ENCODE data around the gene ATP6V1B1.

ATP6V1B1 gene

DNA sequence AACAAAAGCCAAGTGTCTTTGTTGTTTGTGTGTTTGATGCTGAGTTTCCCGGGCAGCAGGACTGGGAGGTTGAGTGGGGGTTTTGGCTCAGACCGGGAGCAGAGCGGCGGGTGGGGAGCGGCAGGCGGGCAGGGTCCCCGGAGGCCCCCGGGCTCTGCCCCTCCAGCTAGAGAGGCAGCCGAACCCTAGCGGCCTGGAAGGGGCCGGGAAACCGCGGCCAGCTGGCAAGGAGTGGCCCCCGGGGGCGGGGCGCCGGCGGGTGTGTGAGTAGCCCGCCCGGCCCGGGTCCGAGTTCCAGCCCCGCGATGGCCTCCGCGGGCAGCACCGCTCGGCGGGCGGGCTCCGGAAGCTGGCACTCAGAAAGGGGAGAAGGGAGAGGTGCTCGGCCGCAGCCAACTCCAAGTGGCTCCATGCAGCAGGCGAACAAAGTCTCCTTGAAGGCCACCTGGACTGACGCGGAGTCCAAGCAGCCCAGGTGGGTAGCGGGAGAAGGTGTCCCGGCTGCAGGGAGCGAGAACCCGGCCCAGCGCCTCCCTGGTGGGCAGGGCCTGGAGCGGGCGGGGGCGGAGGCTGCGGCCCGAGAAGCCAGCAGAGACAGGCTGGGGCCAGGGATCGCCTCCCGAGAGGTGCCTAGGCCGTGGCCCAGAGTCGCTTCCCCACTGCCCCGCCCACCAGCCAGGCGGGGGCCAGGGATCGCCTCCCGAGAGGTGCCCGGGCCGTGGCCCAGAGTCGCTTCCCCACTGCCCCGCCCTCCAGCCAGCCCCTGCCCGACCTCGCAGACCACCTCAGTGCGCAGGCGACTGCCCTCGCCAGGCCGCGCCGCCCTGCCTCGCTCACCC is 42.9 kb downstream of the ATP6V1B1 start, which contains the start of gene ANKRD53:
Gene ANKRD53, plus strand, starts transcription at position 290 of the 839 bp plus-strand sequence. Its CDS starts 16 bp downstream, at position 306.
- peak; percentile 33 for DNase-seq

DNA sequence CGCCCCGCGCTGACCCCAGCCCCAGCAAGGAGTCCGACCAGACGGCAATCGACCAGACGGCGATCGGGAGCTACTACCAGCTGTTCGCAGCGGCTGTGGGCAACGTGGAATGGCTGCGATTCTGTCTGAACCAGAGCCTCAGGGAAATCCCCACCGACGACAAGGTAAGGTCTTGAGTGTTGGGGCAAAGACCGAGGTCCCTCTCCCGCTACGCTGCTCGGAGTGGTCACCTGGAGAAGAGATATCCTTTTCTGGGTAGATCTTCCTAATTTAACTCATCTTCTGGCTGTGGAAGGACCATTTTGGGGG is 43.4 kb downstream of the ATP6V1B1 start:
- DNase-seq, result no peak

DNA sequence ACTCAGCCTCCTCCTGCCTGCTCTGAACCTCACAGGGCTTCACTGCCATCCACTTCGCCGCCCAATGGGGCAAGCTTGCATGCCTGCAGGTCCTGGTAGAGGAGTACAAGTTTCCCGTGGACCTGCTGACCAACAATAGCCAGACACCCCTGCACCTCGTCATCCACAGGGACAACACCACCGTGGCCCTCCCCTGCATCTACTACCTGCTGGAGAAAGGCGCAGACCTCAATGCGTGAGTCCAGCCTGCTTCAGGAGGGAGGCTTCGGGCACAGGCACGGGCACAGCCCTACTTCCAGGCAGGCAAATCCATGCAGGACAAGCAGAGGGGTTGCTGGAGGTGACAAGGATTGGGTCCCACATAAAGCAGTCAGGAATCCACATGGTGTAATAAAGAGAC is 43.9 kb downstream of the ATP6V1B1 start:
- no peak for DNase-seq

DNA sequence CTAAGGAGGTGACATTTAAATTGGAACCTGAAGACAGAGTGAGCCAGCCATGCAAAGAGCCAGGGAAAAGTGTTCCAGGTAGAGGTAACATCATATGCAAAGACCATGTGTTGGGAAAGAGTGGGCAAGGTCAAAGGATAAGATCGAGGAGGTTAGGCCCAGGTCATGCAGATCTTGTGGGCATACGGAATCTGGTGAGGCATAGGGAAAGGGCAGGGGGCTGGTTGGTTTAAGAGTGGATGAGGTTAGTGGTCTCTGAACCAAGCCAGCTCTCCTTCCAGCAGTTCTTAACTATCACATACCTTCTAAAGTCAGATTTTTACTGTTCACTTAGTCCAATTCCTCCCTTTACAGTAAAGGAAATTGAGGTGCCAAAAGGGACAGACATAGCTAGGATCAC is 45.7 kb downstream of the ATP6V1B1 start:
- DNase-seq, result no peak

DNA sequence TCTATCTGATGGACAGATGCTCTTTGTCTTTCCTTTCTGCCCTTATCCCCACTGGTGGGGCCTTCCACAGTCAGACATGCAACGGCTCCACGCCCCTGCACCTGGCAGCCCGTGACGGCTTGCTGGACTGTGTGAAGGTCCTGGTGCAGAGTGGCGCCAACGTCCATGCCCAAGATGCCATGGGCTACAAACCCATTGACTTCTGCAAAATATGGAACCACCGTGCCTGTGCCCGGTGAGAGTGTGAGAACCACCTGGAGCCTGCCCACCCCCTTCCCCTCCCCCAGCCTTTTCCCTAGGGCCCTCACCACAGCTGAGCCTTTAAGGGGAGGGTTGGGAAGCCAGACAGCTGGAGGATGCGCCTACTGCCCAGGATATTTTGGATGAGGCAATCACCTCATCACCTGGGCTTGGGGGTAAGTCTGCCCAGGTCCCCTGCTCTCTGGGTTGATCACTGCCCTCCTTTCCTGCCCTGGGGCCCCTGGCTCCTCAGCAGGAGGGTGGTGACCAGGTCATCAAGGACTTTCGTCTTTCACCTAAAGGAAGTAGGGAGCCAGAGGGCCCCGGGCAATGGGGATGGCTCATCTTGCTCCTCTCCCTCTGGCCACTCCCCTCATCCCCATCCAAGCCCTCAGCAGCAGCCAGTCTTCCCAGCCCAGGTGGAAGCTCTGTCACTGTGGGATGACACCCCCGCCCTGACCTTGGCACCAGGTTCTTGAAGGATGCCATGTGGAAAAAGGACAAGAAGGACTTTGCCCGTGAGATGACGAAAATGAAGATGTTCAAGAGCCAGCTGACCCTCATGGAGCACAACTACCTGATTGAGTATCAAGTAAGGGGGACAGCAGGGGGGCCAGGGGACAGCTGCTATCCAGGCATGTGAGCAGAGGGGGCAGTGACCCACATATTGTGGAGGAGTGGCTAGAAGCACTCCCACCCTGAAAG is 46.4 kb downstream of the ATP6V1B1 start:
- DNase-seq, result peak; percentile 5

DNA sequence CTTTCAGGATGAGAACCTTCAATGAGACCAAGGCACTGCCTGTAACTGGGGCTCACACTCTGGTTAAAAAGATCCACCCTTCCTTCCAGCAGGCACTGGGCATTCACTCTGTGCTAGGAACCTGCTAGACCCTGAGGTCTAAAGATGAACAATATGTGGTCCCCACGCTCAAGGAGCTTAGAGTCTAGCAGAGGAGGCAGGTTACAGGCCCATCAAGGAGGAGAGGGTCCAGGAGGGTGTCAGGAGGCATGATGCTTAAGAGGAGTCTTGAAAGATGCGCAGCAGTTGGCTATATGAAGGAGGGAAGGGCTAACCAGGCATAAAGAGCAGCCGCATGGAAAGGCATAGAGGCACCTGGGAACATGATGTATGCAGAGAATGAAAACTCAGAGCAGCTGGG is 47.3 kb downstream of the ATP6V1B1 start:
- peak; percentile 4 for DNase-seq

DNA sequence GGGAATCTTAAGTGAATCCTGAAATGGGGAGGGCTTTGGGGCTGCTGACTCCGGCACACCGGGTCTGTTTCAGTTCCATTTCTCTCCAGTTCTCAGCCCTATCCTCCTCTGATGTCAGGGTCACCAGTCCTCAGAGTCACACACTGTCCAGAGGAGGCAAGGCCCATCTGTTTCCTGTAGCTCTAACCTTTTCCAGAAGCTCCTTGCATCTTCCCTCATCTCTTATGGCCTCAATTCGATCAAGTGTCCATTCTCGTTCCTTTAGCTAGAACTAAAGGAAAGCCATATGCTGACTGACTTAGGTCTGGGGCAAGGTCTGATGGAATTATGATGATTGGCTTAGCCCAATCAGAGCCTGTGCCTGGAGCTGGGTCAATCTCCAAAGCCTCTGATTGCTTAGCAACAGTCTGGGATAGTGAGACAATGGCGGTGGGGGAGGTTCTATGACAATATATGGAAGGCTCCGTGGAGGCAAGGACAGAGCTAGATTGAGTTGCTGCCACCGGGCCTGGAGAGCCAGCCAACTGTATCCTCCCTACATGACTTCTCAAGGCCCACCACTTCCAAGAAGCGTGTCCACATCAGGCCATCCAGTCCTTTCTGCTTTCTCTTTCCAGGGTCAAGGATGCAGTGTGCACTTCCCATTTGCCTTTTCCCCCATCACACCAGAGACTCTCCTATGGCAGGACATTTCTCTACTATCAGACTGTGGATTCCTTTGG is 48.0 kb downstream of the ATP6V1B1 start:
- peak; percentile 3 for DNase-seq

DNA sequence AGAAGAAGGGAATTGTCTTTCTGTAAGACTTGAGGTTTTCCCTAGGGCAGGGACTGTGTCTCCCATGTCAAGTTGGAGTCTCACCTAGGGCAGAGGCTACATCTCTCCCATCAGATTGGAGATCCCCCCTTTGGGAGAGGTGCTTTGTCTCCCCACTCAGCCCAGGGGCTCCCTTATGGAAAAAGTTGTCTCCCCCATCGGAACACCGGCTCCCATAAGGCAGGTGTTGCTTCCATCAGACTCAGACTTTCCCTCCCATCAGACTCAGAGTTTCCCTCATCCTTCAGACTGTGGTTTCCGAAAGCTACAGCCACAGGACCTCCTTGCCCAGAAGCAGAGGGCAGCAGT is 48.5 kb downstream of the ATP6V1B1 start:
- no peak for DNase-seq

DNA sequence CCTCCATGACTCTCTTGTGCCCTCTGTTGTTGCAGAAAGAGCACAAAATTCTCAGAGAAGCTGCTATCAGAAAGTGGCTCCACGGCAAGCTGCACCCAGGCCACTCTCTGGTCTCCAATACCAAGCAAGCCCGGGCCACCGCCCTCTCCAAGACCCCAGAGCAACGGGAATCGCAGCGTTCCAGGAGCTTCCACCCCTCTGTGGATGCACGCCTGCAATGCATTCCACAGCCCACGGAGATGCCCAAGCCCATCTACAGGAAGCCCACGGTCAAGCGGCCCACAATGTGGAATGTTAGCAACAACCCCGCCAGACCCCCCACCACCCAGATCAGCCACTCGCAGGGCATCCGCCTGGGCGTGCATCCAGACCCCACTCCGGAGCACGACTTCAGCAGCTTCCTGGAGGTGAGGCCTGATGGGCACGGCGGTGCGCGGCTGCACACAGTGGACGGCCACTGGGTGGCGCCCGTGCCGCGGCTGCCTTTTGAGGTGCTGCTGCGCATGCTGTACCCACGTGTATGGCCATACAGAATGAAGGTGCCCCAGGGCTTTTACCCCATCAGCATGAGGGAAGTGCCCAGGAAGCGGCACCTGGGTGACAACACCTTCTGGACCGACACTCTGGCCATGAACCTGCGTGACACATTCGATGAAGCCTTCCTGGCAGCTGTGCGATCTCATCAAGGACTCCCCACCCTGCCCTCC is 49.0 kb downstream of the ATP6V1B1 start:
- peak; percentile 84 for DNase-seq

DNA sequence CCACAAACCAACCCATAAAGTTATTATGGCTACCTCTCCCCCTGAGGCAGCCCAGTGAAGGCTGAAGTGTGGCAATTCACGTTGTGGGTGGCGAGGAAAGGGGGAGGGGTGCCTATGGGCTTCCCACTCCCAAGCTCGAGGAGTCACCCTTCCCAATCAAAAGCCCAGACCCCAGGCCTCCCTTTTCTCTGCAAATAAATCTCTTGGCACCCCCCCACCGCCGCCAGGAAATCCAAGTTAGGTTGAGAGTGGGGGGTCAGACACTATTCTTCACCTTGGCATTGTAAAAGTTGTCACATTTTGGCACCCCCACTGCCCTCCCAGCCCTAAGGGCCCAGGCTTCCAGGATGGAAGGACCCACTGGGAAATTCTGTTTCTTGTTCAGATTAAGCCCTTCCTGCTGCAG is 49.6 kb downstream of the ATP6V1B1 start:
- no peak for DNase-seq

DNA sequence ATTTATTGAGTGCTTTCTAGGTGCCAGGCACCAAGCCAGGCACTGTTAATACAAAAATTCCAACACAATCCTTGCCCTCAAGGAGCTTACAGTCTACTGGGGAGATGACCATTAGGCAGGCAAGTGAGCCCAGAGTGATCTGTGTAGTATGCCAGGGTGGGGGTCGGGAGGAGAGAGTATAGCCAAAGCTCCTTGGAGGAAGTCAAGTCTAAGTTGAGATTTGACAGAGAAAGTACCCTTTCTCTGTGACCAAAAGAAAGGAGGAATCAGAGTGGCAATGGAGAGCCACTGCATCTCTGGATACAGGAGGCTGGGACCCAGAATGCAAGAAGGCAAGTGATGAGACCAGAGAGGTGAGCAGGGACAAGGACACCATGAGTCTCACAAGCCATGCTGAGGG is 50.3 kb downstream of the ATP6V1B1 start:
- no peak for DNase-seq

DNA sequence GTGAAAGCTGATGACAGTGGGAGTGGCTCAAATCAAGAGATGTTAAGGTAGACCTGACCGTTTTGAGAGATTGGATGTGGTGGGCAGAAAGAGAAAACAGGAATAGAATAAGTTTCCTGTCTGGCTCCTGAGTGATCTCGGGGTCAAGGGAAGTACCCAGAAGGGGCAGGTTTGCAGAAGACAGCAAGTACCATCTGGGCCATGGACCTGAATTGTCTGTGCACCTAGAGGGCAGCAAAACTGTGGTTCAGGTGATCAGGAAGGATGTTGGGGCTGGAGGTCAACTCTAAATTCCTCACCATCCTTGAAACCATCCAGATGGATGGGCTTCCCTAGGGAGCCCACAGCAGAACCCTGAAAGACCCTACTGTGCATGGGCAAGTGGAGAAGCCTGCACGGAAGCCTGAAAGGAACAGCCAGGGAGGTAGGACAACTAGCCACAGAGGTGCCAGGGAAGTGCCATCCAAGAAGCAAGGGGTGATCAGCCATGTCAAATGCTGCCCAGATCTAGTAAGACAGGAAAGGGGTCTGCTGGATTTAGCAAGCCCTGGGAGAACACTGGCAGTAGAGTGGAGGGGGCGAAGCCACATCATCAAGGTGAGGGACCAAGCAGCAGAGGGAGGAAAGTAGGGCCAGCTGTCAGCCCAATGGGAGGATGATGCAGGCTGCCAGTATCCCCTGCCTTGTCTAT is 50.9 kb downstream of the ATP6V1B1 start:
- DNase-seq, result no peak

DNA sequence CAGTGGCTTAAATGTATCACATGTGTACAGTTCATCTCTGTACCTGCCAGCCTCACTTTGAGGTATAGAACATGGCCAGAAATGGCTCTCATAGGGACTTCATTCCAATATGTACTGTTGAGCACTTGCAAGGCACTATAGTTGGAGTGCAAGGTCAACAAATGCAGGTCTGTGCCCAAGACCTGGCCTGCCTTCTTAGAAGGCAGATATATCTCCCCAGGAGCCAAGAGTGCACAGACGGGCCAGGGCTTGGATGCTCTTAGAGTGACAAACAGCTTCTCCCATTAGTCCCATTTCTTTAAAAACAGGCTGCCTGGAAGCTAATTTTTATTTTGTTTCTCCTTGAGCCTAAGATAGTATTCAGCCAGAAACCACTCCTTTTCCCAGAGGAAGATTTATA is 51.7 kb downstream of the ATP6V1B1 start:
- DNase-seq, result no peak

DNA sequence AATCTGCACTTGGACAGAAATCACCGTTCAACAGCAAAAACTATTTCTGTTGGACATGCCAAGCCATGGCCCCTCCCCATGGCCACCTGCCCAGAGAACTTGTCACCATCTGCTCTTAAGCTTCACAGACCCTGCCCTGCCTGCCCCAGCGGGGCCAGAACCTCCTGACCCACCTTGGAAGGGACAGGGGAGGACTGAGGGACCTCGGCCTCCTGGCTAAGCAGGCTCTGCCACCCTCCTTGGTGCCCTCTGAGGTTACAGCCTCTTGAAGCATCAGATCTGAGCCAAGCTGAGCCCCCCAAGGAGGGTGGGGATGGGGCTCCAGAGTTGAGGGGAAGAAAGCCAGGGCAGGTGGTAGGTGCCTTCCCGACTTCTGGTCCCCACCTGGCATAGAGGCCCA is 52.5 kb downstream of the ATP6V1B1 start:
- no peak for DNase-seq

DNA sequence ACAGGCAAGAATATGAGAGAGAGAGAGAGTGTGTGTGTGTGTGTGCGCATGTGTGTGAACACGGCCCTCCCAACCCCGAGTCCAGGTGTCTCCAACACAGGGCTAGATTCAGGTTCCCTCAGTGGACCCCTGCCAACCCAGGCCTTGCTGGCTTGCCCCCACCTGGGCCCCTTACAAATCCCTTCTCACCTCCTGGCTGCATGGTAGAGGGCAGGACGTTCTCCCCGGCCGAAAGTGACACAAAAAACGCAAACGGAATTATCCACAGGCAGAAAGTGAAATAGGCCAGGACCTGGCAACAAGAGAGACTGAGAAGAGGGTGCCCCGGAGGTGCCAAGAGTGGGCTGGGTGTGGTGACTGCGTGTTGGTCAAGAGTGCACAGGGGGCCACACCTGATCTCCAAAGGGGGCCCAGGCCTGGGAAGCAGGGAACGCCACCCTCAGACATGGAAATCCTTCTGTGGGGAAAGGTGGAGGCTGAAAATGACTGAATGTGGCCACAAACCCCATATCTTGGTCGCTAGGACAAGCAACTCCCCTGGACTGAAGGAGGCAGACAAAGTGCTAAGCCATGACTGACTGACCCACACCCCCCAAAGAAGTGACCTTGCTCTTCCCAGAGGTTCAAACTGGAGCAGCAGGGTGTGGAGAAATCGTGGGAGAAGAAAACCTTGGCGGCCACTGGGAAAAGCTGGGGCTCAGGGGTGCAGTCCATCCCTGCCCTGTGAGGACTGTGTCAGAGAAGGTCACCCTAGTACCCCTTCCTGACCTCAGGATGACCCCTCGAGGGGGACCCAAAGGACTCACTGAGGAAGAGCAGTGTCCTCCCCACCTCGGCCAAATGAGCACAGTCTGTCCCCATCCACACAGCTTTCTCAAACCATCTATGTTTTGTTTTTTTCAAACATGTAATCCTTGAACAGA is 53.3 kb downstream of the ATP6V1B1 start:
- no peak for DNase-seq

DNA sequence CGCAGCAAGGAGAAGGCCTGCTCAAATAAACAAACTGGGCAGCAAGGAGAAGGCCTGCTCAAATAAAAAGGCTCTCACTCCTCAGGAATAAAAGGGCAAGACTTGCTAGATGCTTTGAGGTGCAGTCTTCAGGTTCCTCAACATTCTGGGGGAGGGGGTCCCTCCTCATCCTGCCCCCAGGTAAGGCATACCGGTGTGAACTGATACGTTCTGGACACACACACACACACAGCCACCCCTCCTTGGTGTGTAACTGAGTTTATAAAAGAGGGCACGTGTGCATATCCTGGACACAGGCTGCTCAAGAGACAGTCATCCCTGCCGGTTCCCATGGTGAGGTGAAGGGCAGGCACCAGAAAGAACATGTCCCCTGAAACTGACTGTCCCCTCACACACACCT is 54.5 kb downstream of the ATP6V1B1 start:
- no peak for DNase-seq

DNA sequence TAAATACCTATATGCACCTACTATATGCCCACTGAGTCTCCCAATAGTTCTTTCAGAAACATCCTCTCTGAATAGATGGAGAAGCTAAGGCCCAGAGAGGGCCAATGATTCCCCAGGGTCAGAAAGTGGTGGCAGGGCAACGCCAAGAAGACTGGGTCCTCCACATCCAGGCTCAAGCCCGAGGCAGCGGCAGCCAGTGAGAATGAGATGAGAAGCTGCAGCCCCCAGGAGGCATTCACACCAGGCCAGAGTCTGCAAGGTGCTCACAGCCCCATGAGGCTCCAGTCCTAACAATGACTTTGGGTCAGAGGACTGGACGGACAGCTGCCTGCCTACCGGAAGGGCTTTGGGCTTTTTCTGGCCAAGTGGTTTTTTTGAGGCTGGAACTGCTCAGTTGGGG is 55.4 kb downstream of the ATP6V1B1 start:
- no peak for DNase-seq

DNA sequence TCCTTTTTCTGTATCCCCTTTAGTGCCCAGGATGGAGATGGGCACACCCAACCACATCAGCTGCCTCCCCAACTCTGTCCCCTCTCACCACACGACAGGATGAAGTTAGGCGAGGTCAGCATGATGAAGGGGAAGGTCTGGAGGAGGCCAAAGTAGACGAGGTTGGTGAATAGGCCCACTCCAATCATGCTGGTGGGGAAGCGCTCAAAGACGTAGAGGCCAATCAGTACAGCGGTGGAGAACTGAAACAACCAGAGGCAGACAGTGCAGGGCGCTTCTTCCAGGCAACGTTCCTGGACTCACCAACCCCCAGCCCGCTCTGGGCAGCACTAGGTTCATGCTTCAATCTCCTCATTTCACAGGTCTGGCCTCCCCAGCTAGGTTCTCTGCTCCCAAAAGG is 56.0 kb downstream of the ATP6V1B1 start:
- DNase-seq, result no peak

DNA sequence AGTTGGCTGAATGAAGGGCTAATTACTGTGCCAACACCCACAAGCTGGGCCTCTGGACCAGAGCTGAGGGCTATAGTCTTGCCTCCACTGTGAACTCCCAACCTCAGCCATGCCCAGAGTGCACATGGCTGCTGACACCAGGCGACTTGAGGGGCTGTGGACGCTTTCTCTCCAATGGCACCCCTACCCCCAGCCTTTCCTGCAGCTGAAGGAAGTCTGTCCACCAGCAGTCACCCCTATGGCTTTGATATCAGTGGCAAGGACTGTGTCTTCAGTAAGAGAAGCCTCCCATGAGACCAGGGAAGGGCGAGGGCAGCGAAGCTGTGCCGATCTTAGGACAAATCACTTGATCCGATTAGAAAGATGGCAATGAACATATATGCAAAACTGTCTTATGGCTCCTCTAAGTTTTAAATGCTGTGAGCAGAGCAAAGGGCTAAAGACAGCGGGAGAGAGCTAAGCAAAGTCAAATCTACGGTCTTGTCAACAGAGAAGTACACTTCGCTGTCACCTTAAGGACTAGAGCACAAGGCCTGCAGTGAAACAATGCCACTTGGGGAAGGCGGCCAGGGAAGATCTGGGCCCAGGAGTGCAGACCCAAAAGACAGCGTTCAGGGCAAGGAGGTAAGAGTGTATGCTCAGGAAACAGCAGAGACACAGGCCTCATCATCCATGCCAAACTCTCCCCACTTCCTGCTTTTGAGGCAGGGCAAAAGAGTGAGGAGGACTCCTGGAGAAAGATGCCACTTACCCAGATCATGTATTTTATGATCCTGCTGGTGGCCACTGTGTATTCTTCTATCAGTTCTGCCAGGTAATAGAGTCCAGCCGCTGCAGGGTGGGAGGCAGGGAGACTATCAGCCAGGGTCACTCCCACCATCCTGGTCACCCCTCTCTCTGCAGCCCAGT is 57.5 kb downstream of the ATP6V1B1 start:
- DNase-seq, result no peak
